Stimulated activated CD8-positive, alpha-beta memory T cell treated with anti-CD3 and anti-CD28 coated beads, Interleukin-2, amount 100 ng/mL, for 48 hours (primary cell): Measurements from ENCODE around the gene NBEA.
"Not testable (repeated sequence)": the region's sequence is repeated elsewhere in the genome, so short reads cannot be mapped to it uniquely, and the experiment has no call there.

ENCODE experiments used
- DNase-seq, 2 donors: peaks; one replicate each; pipeline ENCODE4 v3.0.0-alpha.2; 2020; ENCODE audit warnings: low read depth in 2 of 2

Gene NBEA

GRCh38 chr13:34959489-34959888 is 17.4 kb downstream of the NBEA start:
- DNase-seq, result no peak

- no peak for DNase-seq
These were observed 22.5 kb downstream of the NBEA start for GRCh38 chr13:34964558-34964957.

GRCh38 chr13:34967851-34968562 is 25.9 kb downstream of the NBEA start:
- DNase-seq, result no peak

GRCh38 chr13:34969539-34969938 is 27.5 kb downstream of the NBEA start:
- not testable (repeated sequence) for DNase-seq

GRCh38 chr13:34970961-34971360 is 28.9 kb downstream of the NBEA start:
- DNase-seq, result no peak

GRCh38 chr13:34971473-34971872 is 29.4 kb downstream of the NBEA start:
- DNase-seq, result no peak

GRCh38 chr13:34985199-34985598 is 43.1 kb downstream of the NBEA start:
- DNase-seq, result not testable (repeated sequence)

GRCh38 chr13:34988330-34988791 is 46.3 kb downstream of the NBEA start:
- no peak for DNase-seq

- DNase-seq, result no peak
These were observed 48.5 kb downstream of the NBEA start for GRCh38 chr13:34990399-34991214.

- DNase-seq, result no peak
These were observed 51.4 kb downstream of the NBEA start for GRCh38 chr13:34993470-34993869.

GRCh38 chr13:35003734-35004133 is 61.7 kb downstream of the NBEA start:
- not testable (repeated sequence) for DNase-seq

GRCh38 chr13:35005051-35005450 is 63.0 kb downstream of the NBEA start:
- no peak for DNase-seq

- DNase-seq, result no peak
These were observed 72.6 kb downstream of the NBEA start for GRCh38 chr13:35014606-35015213.

GRCh38 chr13:35016362-35017112 is 74.5 kb downstream of the NBEA start:
- DNase-seq, result no peak

GRCh38 chr13:35025314-35025713 is 83.2 kb downstream of the NBEA start:
- DNase-seq, result no peak

GRCh38 chr13:35028338-35028867 is 86.3 kb downstream of the NBEA start:
- no peak for DNase-seq

- no peak for DNase-seq
These were observed 96.9 kb downstream of the NBEA start for GRCh38 chr13:35039012-35039411.

GRCh38 chr13:35046587-35046986 is 104.5 kb downstream of the NBEA start:
- DNase-seq, result no peak

- DNase-seq, result no peak
These were observed 113.6 kb downstream of the NBEA start for GRCh38 chr13:35055705-35056104.

- DNase-seq, result no peak
These were observed 115.8 kb downstream of the NBEA start for GRCh38 chr13:35057858-35058257.

GRCh38 chr13:35058585-35058984 is 116.5 kb downstream of the NBEA start:
- DNase-seq, result not testable (repeated sequence)

- no peak for DNase-seq
These were observed 144.6 kb downstream of the NBEA start for GRCh38 chr13:35086667-35087066.
